Measurements from ENCODE around the gene TPCN1.

Gene TPCN1

DNA sequence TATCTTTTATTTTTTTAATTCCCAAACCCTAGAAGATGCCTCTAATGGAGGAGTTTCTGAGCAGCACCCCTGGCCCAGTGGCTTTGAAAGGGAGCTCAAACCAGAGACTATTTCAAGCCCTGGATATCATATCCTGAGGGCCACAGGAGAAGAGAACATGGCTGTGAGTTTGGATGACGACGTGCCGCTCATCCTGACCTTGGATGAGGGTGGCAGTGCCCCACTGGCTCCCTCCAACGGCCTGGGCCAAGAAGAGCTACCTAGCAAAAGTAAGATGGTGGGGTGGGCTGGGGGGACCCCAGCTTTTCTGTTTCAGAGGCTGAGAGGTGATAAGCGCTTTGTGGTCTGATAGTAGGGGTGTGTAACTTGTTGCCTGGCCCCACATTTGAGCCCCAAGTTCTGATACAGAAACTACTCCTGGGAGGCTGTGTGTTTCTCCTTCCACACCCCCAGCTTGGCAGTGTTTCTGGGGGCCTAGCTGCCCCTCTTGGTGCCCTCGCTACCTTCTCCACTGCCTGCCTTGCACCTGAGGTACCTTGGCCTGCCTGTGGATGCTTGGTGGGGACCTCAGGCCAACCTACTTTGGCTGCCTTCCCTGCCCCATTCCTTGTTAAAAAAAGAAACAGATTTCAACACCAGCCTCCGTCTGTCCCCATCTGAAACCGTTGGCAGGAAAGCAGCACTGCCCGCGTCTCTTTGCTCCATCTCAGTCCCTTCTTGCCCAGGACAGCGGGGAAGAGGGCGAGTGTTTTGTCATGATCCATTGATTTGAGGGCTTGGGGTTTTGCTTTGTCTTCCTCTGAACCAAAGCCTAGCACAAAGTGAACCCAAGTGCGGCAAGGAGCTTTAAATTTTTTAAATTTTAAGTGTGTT lies 5.7 kb downstream of the TPCN1 start:
- no peak for DNase-seq

- DNase-seq, result no peak
Measured at GRCh38 chr12:113227686-113228391, 6.6 kb downstream of the TPCN1 start.

DNA sequence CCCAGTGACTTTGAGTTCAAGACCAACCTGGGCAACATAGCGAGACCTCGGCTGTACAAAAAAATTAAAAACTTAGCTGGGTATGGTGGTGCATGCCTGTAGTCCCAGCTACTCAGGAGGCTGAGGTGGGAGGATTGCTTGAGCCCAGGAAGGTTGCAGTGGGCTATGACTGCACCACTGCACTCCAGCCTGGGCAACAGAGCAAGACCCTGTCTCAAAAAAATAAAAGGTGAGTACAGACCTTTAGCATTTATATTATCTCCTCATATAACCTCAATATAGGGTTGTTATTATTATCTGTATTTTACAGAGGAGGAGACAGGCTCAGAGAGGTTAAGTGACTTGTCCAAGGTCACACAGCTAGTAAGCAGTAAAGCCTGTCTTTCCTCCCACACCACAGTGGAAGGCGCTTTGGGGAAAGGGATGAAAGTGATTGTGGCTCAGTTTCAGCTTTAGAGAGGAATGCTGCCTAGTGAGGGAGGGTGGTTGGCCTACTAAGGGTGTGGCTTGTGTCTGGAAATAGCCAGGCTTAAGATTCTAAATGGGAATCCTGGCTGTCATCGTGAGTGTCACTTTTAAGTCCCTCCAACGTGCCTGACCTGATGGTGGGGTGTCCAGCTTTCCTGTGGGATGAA lies 7.2 kb downstream of the TPCN1 start:
- DNase-seq, result no peak

DNA sequence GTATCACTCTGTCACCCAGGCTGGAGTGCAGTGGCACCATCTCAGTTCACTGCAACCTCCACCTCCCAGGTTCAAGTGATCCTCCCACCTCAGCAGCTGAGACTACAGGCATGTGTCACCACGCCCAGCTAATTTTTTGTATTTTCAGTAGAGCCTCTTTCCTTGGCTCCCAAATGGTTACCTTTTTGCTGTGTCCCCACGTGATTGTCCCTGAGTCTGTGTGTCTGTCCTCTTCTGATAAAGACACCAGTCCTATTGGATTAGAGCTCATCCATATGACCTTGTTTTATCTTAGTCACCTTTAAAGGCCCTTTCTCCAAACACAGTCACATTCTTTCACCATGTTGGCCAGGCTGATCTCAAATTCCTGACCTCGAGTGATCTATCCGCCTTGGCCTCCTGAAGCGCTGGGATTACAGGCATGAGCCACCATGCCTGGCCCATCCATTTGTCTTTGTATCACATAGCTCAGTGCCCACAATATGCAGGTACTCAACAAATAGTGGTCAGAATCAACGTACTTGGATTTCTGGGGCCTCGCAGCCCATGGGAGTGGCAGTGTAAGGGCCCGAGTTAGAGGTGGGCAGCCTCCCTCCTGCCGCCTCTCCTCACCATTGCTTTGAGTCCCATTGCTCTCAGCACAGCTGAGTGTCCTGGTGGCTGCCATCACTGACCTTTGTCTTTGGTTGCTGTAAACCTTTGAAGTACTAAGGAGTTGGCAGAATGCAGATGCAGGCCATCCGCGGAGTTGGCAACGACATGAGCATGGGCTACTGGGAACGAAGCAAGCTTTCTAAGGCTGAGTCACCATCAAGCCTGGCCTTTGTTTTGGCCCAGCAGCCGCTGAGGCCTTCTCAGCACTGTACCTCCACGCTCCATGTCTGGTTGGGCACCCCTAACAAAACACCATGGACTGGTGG lies 9.3 kb downstream of the TPCN1 start:
- DNase-seq, result peak; percentile 14

DNA sequence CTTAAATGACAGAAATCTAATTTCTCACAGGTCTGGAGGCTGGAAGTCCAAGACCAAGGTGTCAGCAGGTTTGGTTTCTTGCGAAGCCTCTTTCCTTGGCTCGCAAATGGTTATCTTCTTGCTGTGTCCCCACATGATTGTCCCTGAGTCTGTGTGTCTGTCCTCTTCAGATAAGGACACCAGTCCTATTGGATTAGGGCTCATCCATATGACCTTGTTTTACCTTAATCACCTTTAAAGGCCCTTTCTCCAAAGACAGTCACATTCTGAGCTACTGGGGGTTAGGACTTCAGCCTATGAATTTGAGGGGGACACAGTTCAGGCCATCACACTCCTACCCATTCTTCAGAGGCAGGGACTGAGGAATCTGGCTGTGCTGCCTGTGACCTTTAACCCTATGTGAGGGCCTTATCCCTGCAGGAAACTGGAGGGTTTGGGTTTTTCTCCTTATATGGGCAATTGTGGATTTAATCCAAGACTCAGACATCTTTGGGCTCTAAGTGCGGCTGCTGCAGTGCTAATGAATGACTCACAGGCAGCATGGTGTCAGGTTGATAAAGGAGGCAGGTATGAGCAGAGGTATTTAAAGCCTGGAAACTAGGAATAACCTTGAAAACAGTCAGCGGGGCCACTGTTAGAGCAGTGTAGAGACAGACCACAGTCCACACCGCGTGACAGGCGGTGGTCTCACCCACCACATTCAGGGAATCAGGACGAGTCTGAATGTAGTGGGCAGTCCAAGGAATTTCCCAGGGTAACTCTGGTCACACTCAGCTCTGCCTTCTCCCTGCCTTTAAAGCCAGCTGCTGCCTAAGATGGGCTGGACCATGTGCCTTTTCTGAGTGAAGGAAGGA lies 10.2 kb downstream of the TPCN1 start:
- peak; percentile 83 for DNase-seq

- no peak for DNase-seq
Measured at GRCh38 chr12:113232089-113232839, 11.0 kb downstream of the TPCN1 start.

- peak; percentile 32 for DNase-seq
Measured at GRCh38 chr12:113232840-113233585, 11.7 kb downstream of the TPCN1 start.

- no peak for DNase-seq
Measured at GRCh38 chr12:113233967-113234366, 12.7 kb downstream of the TPCN1 start.

- DNase-seq, result no peak
Measured at GRCh38 chr12:113234483-113234882, 13.2 kb downstream of the TPCN1 start.

DNA sequence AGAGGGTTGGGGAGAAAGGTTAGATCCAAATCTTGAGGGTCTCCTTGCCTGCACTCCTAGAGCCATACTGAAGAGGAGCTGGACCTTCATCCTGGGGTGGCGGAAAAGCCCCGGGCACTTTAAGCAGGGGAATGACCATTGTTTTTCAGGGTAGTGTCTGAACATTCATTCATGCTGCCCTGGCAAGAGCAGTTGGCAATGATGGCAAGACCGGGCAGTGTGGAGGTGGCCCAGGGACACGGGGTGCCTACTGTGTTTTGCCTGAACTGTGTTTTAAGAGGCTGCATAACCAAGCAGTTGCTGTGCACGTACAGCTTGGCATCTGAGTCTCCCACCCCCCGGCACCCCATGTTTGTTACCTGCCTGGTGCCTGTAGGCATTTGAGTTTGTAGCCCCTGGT lies 14.7 kb downstream of the TPCN1 start:
- DNase-seq, result no peak

DNA sequence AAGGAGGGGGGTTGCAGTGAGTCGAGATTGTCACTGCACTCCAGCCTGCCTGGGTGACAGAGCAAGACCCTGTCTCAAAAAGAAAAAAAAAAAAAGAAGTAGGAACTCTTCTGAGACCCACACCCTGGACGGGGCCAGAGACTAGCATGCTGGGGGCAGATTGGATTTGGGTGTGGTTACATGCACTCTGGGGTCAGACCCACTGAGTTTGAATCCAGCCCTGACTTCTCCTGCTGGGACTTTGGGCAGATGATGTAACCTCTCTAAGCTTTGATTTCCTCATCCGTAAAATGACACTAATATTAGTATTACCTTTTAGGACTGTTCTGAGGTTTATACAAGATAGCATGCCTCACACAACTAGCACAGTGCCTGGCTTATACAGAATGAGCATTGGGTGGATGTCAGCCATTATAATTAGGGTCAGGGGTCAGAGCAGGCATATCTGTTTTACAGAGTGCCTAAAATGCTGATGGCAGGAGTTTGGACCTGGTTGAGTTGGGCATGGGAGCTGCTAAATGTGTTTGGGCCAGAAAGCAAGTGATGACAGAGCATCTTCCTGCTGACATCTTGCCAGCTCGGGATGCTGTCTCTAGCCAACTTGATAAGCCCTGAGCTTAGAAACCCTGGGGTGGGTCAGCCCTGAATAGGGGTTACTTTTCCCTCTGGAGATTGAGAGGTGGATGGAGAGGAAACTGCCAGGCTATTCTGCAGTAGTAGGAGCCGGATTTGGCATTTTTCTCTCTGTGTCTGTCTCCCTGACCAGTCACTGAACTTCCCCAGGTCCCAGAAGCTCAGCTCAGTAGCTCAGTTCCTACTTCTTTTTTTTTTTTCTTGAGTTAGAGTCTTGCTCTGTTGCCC lies 15.5 kb downstream of the TPCN1 start:
- DNase-seq, result no peak

GRCh38 chr12:113237748-113238147 lies 16.5 kb downstream of the TPCN1 start:
- DNase-seq, result no peak

DNA sequence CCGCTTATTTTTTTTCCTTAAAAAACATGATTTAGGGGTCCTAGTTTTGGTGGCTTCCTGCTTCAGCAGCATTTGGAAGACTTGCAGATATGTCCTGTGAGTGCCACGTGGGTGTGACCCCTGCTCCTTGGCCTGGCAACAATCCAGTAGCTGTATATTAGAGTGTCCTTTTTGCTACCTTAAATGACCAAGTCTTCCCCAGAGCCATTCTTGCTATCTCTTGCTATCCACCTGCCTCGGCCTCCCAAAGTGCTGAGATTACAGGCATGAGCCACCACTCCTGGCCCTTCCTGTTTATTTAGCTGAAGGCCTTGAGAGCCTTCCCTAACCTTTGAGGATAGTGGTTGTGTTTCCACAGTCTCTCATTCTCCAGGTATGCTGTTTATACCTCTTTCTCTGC lies 17.0 kb downstream of the TPCN1 start:
- no peak for DNase-seq

- DNase-seq, result peak; percentile 8
Measured at GRCh38 chr12:113239288-113239771, 18.1 kb downstream of the TPCN1 start.

DNA sequence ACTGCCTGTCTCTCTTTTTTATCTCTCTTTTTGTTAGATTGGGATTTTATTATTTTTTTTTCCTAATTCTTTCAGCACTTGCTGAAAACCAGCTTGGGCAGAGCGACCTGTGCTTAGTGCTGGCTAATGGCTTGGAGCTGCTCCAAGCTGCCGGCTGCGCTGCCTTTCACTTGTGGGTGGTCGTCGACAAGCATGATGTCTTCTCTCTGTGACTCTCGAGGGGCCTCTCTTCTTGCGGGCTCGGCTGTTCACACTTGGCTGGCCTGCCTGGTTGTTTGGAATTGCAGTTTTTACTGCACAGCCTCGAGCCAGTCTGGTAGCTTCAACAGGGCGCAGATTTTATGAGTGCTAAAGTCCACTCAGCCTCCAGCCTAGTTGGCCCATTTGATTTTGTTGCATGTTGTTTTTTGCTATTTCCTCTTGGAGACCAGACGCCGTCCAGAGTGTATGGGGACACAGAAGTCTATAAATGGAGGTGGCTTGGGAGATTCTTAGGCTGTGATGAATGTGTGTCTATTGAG lies 18.6 kb downstream of the TPCN1 start:
- peak; percentile 28 for DNase-seq

- no peak for DNase-seq
Measured at GRCh38 chr12:113240395-113240794, 19.1 kb downstream of the TPCN1 start.

GRCh38 chr12:113241191-113242025 lies 20.1 kb downstream of the TPCN1 start:
- DNase-seq, result peak; percentile 91

- no peak for DNase-seq
Measured at GRCh38 chr12:113242026-113242418, 20.8 kb downstream of the TPCN1 start.

All from fibroblast of skin of right biceps (primary cell).